HEK293T (cell line): Measurements from ENCODE around the gene HDAC9.

Experiments used
- CTCF ChIA-PET: fragments of 350-600 bp; formaldehyde crosslinking; extraction: SDS; loops from one replicate; lab custom pipeline; 2021; ENCODE audit warnings: antibody characterized with exemption, inconsistent platforms; lab: Yijun Ruan, JAX
- POLR2A ChIA-PET: fragments of 350-600 bp; formaldehyde crosslinking; extraction: SDS; loops from one replicate; lab custom pipeline; 2020; ENCODE audit warnings: antibody characterized with exemption, inconsistent platforms; lab: Yijun Ruan, JAX
- DNase-seq: peaks from one replicate; pipeline ENCODE4 v3.0.0; 2012; ENCODE audit warnings: mixed read lengths; ENCODE audit errors: extremely low spot score
- ARNT ChIP-seq: fragments of 450-650 bp; IDR thresholded peaks from 2 replicates; pipeline ENCODE4 v1.6.1; 2017; ENCODE audit warnings: mild to moderate bottlenecking
- BHLHE40 ChIP-seq: fragments of 450-650 bp; IDR thresholded peaks from 2 replicates; pipeline ENCODE4 v1.6.1; 2016; ENCODE audit warnings: mild to moderate bottlenecking, moderate library complexity, borderline replicate concordance
- CTBP1 ChIP-seq: fragments of 450-650 bp; IDR thresholded peaks from 2 replicates; pipeline ENCODE4 v1.6.1; 2016; ENCODE audit warnings: borderline replicate concordance
- ELF4 ChIP-seq: fragments of 450-650 bp; IDR thresholded peaks from 2 replicates; pipeline ENCODE4 v1.6.1; 2017; ENCODE audit warnings: antibody characterized with exemption
- FOXA1 ChIP-seq: fragments of 450-650 bp; IDR thresholded peaks from 2 replicates; pipeline ENCODE4 v1.6.1; 2016; ENCODE audit warnings: mild to moderate bottlenecking
- FOXK2 ChIP-seq: fragments of 450-650 bp; IDR thresholded peaks from 2 replicates; pipeline ENCODE4 v1.6.1; 2016; ENCODE audit warnings: mild to moderate bottlenecking
- FOXM1 ChIP-seq: fragments of 450-650 bp; IDR thresholded peaks from 2 replicates; pipeline ENCODE4 v1.6.1; 2017; ENCODE audit warnings: mild to moderate bottlenecking, borderline replicate concordance
- HDGF ChIP-seq: fragments of 450-650 bp; IDR thresholded peaks from 2 replicates; pipeline ENCODE4 v1.6.1; 2017; ENCODE audit warnings: antibody characterized with exemption, borderline replicate concordance
- L3MBTL2 ChIP-seq: fragments of 450-650 bp; conservative IDR thresholded peaks from 2 replicates; pipeline ENCODE4 v1.6.1; 2016; ENCODE audit warnings: mild to moderate bottlenecking
- LEF1 ChIP-seq: fragments of 450-650 bp; IDR thresholded peaks from 2 replicates; pipeline ENCODE4 v1.6.1; 2017; ENCODE audit warnings: mild to moderate bottlenecking, borderline replicate concordance
- NFRKB ChIP-seq: fragments of 450-650 bp; IDR thresholded peaks from 2 replicates; pipeline ENCODE4 v1.6.1; 2016; ENCODE audit warnings: mild to moderate bottlenecking, moderate library complexity
- PKNOX1 ChIP-seq: fragments of 450-650 bp; IDR thresholded peaks from 2 replicates; pipeline ENCODE4 v1.6.1; 2016
- SP1 ChIP-seq: fragments of 450-650 bp; IDR thresholded peaks from 2 replicates; pipeline ENCODE4 v1.6.1; 2017
- SUZ12 ChIP-seq: fragments of 450-650 bp; IDR thresholded peaks from 2 replicates; pipeline ENCODE4 v1.6.1; 2016; ENCODE audit warnings: mild to moderate bottlenecking
- TARDBP ChIP-seq: fragments of 450-650 bp; IDR thresholded peaks from 2 replicates; pipeline ENCODE4 v1.6.1; 2016
- ZNF384 ChIP-seq: fragments of 450-650 bp; IDR thresholded peaks from 2 replicates; pipeline ENCODE4 v1.6.1; 2016

Gene HDAC9

GRCh38 chr7:18552316-18552916 lies 56.9 kb downstream of the HDAC9 start:
- ChIA-PET CTCF (no interaction called here), POLR2A (no interaction called here)
- no peak for DNase-seq

DNA sequence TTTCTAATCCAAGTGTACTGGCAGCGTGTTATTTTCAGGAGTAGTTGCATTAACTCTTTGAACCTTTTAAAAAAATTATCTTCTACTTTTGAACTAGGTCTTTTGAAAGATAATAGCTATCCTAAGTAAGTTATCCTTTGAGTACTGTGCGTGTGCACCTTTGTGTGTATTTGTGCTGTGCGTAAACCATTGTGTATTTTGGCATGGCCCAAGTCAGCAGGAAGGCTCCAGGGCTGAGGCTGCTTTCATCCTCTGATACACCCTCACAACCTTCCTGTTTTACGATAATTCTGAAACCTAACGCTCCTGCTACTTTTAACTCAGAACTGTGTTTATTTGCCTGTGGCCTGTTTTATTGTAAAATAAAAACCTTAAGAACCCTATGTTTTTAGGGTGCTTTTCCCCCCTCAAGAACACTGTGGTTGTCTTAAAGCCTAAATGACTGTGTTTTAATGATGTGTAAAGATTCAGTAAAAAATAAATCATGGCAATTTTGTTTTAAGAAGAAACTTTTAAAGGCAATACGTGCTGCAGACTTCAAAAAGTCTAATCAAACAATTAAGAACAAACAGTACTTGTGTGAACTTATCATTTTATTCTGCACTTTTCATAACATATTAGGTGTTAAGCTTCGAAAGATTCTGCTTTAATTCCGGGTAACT lies 57.5 kb downstream of the HDAC9 start:
- TF ChIP-seq FOXM1: no peak
- TF ChIP-seq ARNT: no peak
- TF ChIP-seq TARDBP: no peak
- TF ChIP-seq SUZ12: no peak
- TF ChIP-seq ZNF384: no peak
- no peak for TF ChIP-seq FOXK2
- TF ChIP-seq PKNOX1: no peak
- no peak for TF ChIP-seq SP1
- TF ChIP-seq NFRKB: no peak
- no peak for TF ChIP-seq BHLHE40
- TF ChIP-seq FOXA1: no peak
- no peak for TF ChIP-seq ELF4
- TF ChIP-seq L3MBTL2: no peak
- TF ChIP-seq LEF1: no peak
- no peak for TF ChIP-seq CTBP1
- no peak for TF ChIP-seq HDGF
- DNase-seq: peak; percentile 16
- CTCF ChIA-PET: no interaction called here
- POLR2A ChIA-PET: no interaction called here

More at GRCh38 chr7:18552316-18552916, 56.9 kb downstream of the HDAC9 start:
- no peak for TF ChIP-seq ARNT
- TF ChIP-seq ELF4: no peak
- no peak for TF ChIP-seq L3MBTL2
- no peak for TF ChIP-seq ZNF384
- TF ChIP-seq FOXM1: no peak
- no peak for TF ChIP-seq NFRKB
- no peak for TF ChIP-seq TARDBP
- TF ChIP-seq FOXK2: no peak
- TF ChIP-seq BHLHE40: no peak
- no peak for TF ChIP-seq PKNOX1
- no peak for TF ChIP-seq CTBP1
- no peak for TF ChIP-seq LEF1
- no peak for TF ChIP-seq SP1
- no peak for TF ChIP-seq SUZ12
- TF ChIP-seq FOXA1: no peak
- TF ChIP-seq HDGF: no peak

GRCh38 chr7:18553605-18554003 lies 58.1 kb downstream of the HDAC9 start:
- no peak for DNase-seq
- CTCF ChIA-PET: no interaction called here
- POLR2A ChIA-PET: no interaction called here
- TF ChIP-seq HDGF (no peak), FOXK2 (no peak), L3MBTL2 (no peak), SP1 (no peak), CTBP1 (no peak), NFRKB (no peak), PKNOX1 (no peak), ZNF384 (no peak), FOXA1 (no peak), FOXM1 (no peak), ARNT (no peak), BHLHE40 (no peak), TARDBP (no peak), ELF4 (no peak), LEF1 (no peak), SUZ12 (no peak)

GRCh38 chr7:18555120-18555519 lies 59.6 kb downstream of the HDAC9 start:
- CTCF ChIA-PET: no interaction called here
- TF ChIP-seq NFRKB (no peak), ELF4 (no peak), SUZ12 (no peak), BHLHE40 (no peak), FOXA1 (no peak), ZNF384 (no peak), PKNOX1 (no peak), TARDBP (no peak), LEF1 (no peak), HDGF (no peak)
- DNase-seq: no peak
- POLR2A ChIA-PET: no interaction called here

GRCh38 chr7:18555968-18556367 lies 60.4 kb downstream of the HDAC9 start:
- CTCF ChIA-PET: no interaction called here
- no peak for TF ChIP-seq ARNT
- TF ChIP-seq FOXA1: no peak
- no peak for TF ChIP-seq SP1
- POLR2A ChIA-PET: no interaction called here
- DNase-seq: no peak
